Measurements from ENCODE around the gene ZNF688. TPM values are rescaled to one million over a fixed set of nuclear protein-coding genes. Genes with fewer than 3 reads are reported as not detected.

Gene ZNF688
- total and polyA plus RNA-seq, 2 of the 13 experiments (the other 11 are each of a cell fraction or from before 2014, with no cell fraction given): 2.4 to 5.4 TPM

- TF ChIP-seq ZBTB46 (CRISPR knock-in tag; IDR thresholded peaks at IDR 0.05; ENCODE audit: borderline replicate concordance) (no peak), ZNF225 (CRISPR knock-in tag; IDR thresholded peaks at IDR 0.05) (0 out of 2 replicates have a peak, but pooled peaks have one; percentile 37), ZNF383 (CRISPR knock-in tag; IDR thresholded peaks at IDR 0.05; ENCODE audit: borderline replicate concordance) (no peak), ZNF382 (CRISPR knock-in tag; IDR thresholded peaks at IDR 0.05; ENCODE audit: borderline replicate concordance) (no peak), TSC22D2 (CRISPR knock-in tag; IDR thresholded peaks at IDR 0.05; ENCODE audit: borderline replicate concordance) (peak; percentile 21; the same call in 1 of the 2 replicates), MTA1 (CRISPR knock-in tag; IDR thresholded peaks at IDR 0.05; ENCODE audit: borderline replicate concordance) (peak; percentile 89; the same call in 1 of the 2 replicates), KLF16 (CRISPR knock-in tag; IDR thresholded peaks at IDR 0.05) (peak in 1 of 2 experiments; percentile 68; a peak in 2 of 4 replicates), TFDP2 (CRISPR knock-in tag; IDR thresholded peaks at IDR 0.05) (peak; percentile 99), ZNF260 (CRISPR knock-in tag; IDR thresholded peaks at IDR 0.05; ENCODE audit: borderline replicate concordance, low read depth) (no peak), SP1 (IDR thresholded peaks at IDR 0.05) (no peak), SP1 (CRISPR knock-in tag; IDR thresholded peaks at IDR 0.05) (peak; percentile 13; the same call in 1 of the 2 replicates), ZBTB43 (CRISPR knock-in tag; conservative IDR thresholded peaks at IDR 0.05) (0 out of 2 replicates have a peak, but pooled peaks have one; percentile 21), ZNF280B (CRISPR knock-in tag; IDR thresholded peaks at IDR 0.05; ENCODE audit: borderline replicate concordance) (peak; percentile 69; the same call in 1 of the 2 replicates), ZBTB26 (CRISPR knock-in tag; IDR thresholded peaks at IDR 0.05; ENCODE audit: borderline replicate concordance) (0 out of 2 replicates have a peak, but pooled peaks have one; percentile 1), ARID4A (CRISPR knock-in tag; IDR thresholded peaks at IDR 0.05; ENCODE audit: borderline replicate concordance) (peak; percentile 99)
Measured at GRCh38 chr16:30571445-30572322, at the start of gene ZNF688 (continued).

Data from HepG2 (cell line).